GM13976 (cell line): ENCODE data around the gene TMED10.

ENCODE experiments used
- DNase-seq: peaks from one replicate; pipeline ENCODE4 v3.0.0; 2012; ENCODE audit warnings: low spot score
- CTCF ChIP-seq: IDR thresholded peaks from 2 replicates; pipeline ENCODE4 v1.5.1; 2012; ENCODE audit warnings: borderline replicate concordance, mild to moderate bottlenecking; ENCODE audit not compliant: insufficient read depth; ENCODE audit errors: extremely low read depth, missing control alignments, control extremely low read depth
- in situ Hi-C: fragments of 300-500 bp; cut with MboI; formaldehyde crosslinking; loops from one replicate; pipeline ENCODE4 v1.12.0; 2022; ENCODE audit warnings: low sequenced_read_pairs, mixed read lengths, inconsistent platforms; ENCODE audit not compliant: unreplicated experiment

The TMED10 gene

GRCh38 chr14:75125617-75126016 is 50.8 kb downstream of the TMED10 start:
- TF ChIP-seq CTCF, result no peak
- DNase-seq, result no peak
- in situ Hi-C loops, result loop anchor here (25.0 kb wide), 1 partner anchor 362 kb away; no protein-coding TSS in a partner anchor

GRCh38 chr14:75123991-75124390 is 52.4 kb downstream of the TMED10 start:
- TF ChIP-seq CTCF, result no peak
- no peak for DNase-seq
- in situ Hi-C loops, result no loop called here

DNA sequence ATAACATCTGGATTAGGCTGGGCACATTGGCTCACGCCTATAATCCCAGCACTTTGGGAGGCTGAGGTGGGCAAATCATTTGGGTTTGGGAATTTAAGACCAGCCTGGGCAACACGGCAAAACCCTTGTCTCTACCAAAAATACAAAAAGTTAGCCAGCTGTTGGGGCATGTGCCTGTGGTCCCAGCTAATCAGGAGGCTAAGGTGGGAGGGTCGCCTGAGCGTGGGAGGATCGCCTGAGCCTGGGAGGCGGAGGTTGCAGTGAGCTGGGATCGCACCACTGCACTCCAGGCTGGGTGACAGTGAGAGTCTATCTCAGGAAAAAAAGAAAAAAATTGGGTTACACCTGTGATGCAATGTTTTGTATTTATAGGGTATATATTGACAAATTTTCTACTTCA is 54.9 kb downstream of the TMED10 start:
- in situ Hi-C loops, result no loop called here
- no peak for DNase-seq
- no peak for TF ChIP-seq CTCF

- DNase-seq, result no peak
- in situ Hi-C loops, result no loop called here
- TF ChIP-seq CTCF, result no peak
Observed at GRCh38 chr14:75120541-75121291, 55.7 kb downstream of the TMED10 start.

DNA sequence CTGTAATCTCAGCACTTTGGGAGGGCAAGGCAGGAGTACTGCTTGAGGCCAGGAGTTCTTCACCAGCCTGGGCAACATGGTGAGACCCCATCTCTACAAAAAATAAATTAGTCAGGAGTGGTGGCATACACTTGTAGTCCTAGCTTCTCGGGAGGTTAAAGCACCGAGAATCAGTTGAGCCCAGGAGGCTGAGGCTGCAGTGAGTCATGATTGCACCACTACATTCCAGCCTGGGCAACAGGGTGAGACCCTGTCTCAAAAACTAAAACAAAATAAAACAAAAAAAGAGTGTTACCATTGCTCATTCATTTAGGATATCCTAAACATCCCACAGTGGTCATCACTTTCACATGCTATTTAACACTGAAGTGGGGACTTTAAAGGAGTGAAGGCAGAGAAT is 57.4 kb downstream of the TMED10 start:
- in situ Hi-C loops, result no loop called here
- no peak for TF ChIP-seq CTCF
- no peak for DNase-seq

- DNase-seq, result no peak
- TF ChIP-seq CTCF, result no peak
- in situ Hi-C loops, result no loop called here
Observed at GRCh38 chr14:75113932-75114539, 62.4 kb downstream of the TMED10 start.
